ENCODE measurements around the gene KLHL24. TPM values are rescaled to one million over a fixed set of nuclear protein-coding genes. Genes with fewer than 3 reads are reported as not detected.
A peak's percentile ranks its signal among the peaks of the same experiment; 100 is the strongest.
"Not testable (repeated sequence)": the region's sequence is repeated elsewhere in the genome, so short reads cannot be mapped to it uniquely, and the experiment has no call there.

Gene KLHL24, protein sequence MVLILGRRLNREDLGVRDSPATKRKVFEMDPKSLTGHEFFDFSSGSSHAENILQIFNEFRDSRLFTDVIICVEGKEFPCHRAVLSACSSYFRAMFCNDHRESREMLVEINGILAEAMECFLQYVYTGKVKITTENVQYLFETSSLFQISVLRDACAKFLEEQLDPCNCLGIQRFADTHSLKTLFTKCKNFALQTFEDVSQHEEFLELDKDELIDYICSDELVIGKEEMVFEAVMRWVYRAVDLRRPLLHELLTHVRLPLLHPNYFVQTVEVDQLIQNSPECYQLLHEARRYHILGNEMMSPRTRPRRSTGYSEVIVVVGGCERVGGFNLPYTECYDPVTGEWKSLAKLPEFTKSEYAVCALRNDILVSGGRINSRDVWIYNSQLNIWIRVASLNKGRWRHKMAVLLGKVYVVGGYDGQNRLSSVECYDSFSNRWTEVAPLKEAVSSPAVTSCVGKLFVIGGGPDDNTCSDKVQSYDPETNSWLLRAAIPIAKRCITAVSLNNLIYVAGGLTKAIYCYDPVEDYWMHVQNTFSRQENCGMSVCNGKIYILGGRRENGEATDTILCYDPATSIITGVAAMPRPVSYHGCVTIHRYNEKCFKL
- 10 to 100 TPM; 10.7 to 75.1 TPM for total RNA-seq

DNA sequence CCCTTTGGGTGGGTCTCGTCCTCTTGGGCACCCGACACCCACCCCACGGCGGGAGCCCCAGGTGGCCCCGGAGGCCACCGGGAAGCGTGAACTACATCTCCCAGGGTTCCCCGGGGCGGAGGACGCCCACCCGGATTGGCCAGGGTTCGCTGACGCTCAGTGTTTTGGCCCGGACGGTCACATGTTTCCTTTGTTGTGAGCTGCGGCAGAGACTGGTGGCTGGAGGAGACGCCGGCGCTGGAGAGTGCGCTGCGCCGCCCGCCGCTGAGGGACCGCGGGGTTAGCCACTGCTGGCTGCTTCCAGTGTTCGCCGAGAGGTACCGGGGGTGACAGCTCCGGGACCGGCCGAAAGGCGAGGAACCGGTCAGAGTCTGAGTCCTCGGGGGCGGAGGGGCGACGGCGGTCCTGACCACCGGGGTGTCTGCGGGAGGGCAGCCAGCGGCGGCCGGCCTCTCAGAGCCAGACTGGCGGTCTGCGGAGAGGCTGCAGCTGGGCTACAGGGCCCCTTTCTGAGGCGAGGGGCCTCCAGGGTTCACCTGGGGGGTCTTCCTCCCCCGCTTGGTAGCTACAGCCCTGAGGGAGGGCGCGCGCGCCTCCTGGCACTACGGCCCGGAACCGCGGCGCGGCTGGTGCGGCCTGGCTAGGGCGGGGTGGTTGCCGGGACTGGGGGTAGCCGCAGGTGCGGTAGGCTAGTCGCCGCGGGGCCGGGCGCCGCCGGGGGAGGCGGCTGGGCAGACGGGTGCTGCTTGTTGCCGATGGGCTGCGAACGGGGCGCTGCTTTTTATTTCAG lies at the start of gene KLHL24:
Gene KLHL24, plus strand, starts transcription at position 193 of the 790 bp plus-strand sequence. CDS start 14,734 bp downstream, outside the sequence.
- no peaks in the 10 kb centered on the region for H3K9me3 Mint-ChIP-seq
- ATAC-seq, result peak; percentile 83 to 85
- DNase-seq (ENCODE audit: low spot score in 2 of 2), result peak; percentile 88 to 92
- H3K36me3 Mint-ChIP-seq, result peaks cover 0 to 13% of the 10 kb centered on the region in 2 donors
- peak within 1 kb of the TSS; percentile 91 to 93 for H3K27ac Mint-ChIP-seq

DNA sequence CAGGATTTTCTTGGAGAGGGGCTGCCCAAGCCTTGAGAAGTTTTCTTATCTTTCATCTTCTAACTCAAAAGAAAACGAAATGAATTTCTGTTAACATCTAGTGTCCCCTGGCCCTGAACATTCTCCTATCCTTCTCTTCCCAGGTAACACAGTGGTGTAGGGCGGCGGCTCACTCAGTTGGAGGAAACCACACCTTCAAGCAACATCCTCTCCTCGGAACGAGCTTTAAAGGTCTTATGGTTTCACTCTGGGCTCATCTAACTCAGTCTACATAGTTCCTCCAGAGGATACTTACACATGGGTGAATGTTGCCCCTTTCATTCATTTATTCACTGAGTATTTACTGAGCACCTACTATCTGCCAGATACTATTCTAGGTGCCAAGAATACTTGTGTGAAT lies 48.9 kb upstream of the KLHL24 start:
- H3K9me3 Mint-ChIP-seq, result peaks cover 5 to 6% of the 10 kb centered on the region in 2 donors
- no peak for DNase-seq (ENCODE audit: low spot score in 2 of 2)
- H3K36me3 Mint-ChIP-seq, result no peaks in the 10 kb centered on the region
- H3K27ac Mint-ChIP-seq, result peak overlapping the region in 1 of 2 donors; percentile 72
- ATAC-seq, result peak in 1 of 2 donors; percentile 72

DNA sequence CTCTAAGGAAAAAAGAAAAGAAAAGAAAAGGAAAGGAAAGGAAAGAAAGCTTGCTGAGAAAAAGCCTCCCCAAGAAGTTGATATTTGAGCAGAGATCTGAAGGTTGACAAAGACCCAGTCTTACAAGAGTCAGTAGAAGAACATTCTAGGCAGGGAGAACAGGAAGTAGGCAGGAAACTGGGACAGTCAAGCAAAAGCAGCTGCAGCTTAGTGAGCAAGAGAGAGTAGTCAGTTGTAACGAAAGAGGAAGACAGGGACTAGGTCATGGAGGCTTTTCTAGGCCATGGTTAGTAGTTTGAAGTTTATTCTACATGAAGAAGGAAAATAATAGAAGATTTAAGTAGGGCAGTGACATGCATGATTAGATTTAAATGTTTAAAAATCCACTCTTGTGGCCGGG lies 48.1 kb upstream of the KLHL24 start:
- H3K36me3 Mint-ChIP-seq, result no peaks in the 10 kb centered on the region
- no peak for DNase-seq (ENCODE audit: low spot score in 2 of 2)
- H3K27ac Mint-ChIP-seq, result peak overlapping the region in 1 of 2 donors; percentile 72
- peak in 1 of 2 donors; percentile 42 for ATAC-seq
- H3K9me3 Mint-ChIP-seq, result peaks cover 5 to 6% of the 10 kb centered on the region in 2 donors

DNA sequence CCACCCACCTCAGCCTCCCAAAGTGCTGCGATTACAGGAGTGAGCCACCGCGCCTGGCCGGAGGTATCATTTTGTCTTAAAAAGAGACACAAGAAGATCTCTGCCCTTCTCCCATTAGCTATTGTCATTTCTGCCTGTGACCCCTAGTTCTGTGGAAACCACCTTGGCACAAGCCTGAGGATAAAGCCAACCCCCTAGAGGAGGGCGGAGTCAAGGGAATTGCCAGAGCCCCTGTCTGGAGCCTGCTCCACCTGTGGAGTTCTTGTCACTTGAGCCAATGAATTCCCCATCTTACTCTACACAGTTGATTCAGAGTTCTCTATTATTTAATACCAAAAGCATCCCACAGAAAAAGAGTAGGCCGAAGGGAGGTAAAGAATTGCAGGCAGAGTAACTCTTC lies 45.0 kb upstream of the KLHL24 start:
- no peak for DNase-seq (ENCODE audit: low spot score in 2 of 2)
- H3K27ac Mint-ChIP-seq, result no peak overlapping the region
- ATAC-seq, result no peak
- peaks cover 5 to 6% of the 10 kb centered on the region in 2 donors for H3K9me3 Mint-ChIP-seq
- no peaks in the 10 kb centered on the region for H3K36me3 Mint-ChIP-seq

DNA sequence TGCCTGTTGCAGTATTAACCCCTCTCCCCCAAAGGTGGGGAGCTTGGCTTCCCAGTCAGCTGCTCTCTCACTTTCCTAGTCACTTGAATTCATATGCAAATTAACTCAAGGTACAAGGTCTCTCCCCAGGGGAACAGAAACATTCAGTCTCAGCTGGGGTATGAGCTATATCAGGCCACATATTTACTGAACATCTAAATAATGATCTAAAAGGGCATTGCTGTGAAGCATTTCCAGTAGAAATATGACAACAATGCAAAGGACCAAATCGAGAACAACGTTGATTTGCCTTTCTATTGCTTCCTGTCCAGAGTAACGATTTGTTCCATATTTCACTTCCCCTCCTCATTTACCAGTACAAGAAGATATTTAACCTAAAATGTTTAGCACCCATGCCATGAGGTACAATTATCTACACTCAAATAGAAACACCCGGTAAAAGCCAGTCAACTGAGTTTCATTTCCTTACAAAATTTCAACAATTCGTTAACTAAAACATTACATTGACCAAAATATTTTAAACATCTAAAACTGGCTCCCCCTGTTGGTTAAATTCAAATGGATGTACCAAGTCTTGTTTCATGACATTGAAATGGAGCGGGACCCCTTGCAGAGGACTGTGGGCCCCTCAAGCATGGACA lies 43.4 kb upstream of the KLHL24 start:
- no peak for DNase-seq (ENCODE audit: low spot score in 2 of 2)
- peaks cover 6 to 14% of the 10 kb centered on the region in 2 donors for H3K9me3 Mint-ChIP-seq
- peak overlapping the region; percentile 81 for H3K27ac Mint-ChIP-seq
- peaks cover 4 to 7% of the 10 kb centered on the region in 2 donors for H3K36me3 Mint-ChIP-seq
- peak; percentile 13 to 43 for ATAC-seq

DNA sequence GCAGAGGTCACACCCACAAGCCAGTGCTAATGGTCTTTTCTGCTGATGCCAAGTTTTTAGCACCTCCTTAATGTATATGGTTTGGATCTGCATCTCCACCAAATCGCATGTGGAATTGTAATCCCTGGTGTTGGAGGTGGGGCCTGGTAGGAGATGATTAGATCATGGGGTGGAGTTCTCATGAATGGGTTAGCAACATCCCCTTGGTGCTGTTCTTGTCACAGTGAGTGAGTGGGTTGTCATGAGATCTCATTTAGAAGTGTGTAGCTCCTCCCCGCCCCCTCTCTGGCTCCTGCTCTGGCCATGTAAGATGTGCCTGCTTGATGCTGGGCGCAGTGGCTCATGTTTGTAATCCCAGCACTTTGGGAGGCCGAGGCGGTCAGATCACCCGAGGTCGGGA lies 42.6 kb upstream of the KLHL24 start:
- DNase-seq (ENCODE audit: low spot score in 2 of 2) (no peak), ATAC-seq (no peak)
- Mint-ChIP-seq H3K36me3 (peaks cover 4 to 12% of the 10 kb centered on the region in 2 donors), H3K27ac (peak overlapping the region in 1 of 2 donors; percentile 81), H3K9me3 (peaks cover 4 to 15% of the 10 kb centered on the region in 2 donors)

DNA sequence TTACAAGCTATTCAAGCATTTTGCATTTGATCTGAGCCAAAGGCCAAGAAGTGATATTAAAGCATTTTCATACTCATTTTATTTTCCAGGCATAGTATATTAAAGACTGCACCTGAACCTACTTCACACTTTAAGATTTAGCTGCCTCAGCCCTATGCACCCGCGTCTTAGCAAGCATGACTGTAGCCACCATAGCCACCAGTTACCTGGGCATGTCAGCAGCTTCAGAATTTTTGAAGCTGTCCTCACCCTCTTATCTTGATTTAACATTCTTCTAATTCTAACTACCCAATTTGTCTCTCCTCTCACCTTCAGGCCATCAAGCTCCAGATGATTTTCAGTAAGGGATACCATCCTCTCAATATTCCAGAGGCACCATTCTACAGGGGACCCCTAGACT lies 40.8 kb upstream of the KLHL24 start:
- Mint-ChIP-seq H3K27ac (no peak overlapping the region), H3K9me3 (peaks cover 12 to 18% of the 10 kb centered on the region in 2 donors), H3K36me3 (peaks cover 14 to 22% of the 10 kb centered on the region in 2 donors)
- DNase-seq (ENCODE audit: low spot score in 2 of 2) (no peak), ATAC-seq (no peak)

DNA sequence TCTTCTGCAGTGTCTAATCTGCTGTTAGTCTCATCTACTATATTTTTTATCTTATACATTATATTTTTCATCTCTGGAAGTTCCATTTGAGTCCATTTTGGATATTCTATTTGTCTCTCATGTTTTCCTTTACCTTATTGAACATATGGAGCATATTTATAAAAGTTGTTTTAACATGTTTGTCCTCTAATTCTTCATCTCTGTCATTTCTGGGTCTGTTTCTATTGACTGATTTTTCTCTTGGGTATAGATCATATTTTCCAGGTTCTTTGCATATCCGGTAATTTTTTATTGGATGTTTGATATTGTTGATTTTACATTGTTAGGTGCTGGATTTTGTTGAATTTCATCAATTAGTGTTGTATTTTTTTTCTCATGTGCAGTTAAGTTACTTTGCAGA lies 37.5 kb upstream of the KLHL24 start:
- peaks cover 14 to 22% of the 10 kb centered on the region in 2 donors for H3K36me3 Mint-ChIP-seq
- ATAC-seq, result no peak
- H3K9me3 Mint-ChIP-seq, result peaks cover 12 to 18% of the 10 kb centered on the region in 2 donors
- DNase-seq (ENCODE audit: low spot score in 2 of 2), result no peak
- no peak overlapping the region for H3K27ac Mint-ChIP-seq

DNA sequence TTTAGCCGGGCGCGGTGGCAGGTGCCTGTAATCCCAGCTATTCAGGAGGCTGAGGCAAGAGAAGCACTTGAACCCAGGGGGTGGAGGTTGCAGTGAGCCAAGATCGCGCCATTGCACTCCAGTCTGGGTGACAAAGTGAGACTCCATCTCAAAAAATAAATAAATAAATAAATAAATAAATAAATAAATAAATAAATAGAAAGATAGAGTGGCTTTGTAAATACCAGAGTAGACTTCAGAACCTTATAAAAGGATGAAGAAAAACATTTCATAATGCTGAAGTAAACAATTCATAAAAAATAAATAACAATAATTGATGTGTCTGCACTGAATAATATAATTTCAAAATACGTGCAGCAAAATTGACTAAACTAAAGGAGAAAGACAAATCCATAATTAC lies 24.1 kb upstream of the KLHL24 start:
- H3K27ac Mint-ChIP-seq; H3K36me3 Mint-ChIP-seq; DNase-seq (ENCODE audit: low spot score in 2 of 2); ATAC-seq; H3K9me3 Mint-ChIP-seq: not testable (repeated sequence)

DNA sequence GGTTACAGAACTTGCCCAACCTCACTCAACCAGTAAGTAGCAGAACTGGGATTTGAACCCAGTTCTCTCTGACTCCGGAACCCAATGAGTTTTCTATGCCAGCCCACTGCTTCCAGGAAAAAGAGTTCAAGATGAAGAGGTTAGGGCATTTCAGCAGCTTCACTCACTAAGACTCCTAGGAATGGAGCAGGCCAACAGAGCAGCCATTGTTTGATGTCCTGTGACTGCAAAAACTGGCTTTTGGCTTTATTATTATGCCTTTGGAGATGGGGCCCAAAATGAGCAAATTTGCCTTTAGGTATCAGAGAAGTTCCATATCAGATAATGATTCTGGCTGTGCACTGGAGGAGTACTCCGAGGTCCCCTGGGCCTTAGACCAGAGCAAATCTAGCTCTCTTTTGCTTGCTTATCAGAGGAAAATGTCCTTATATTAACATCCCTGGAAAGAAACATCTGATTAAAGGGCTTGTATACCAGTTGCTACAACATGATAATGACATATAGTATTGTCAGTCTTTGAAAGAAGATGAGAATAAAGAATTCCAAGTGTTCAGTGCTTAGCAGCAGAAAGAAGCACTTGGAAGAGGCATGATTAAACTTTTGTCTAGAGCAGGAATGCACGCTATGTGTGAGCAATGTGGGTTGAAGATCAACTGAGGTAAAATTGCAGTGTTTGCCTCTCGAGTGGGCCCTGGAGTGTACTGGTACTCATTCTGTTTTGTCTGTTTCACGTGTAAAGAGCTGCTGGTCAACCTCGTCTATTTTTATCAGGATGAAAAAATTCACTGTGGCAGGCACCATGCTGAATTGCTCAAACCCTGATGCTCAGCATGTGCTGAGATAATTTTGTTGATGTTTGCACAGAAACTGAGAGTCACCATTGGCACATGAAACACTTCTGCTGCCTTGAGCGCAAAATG lies 21.8 kb upstream of the KLHL24 start:
- Mint-ChIP-seq H3K36me3 (no peaks in the 10 kb centered on the region), H3K27ac (no peak overlapping the region), H3K9me3 (no peaks in the 10 kb centered on the region)
- no peak for ATAC-seq
- no peak for DNase-seq (ENCODE audit: low spot score in 2 of 2)

DNA sequence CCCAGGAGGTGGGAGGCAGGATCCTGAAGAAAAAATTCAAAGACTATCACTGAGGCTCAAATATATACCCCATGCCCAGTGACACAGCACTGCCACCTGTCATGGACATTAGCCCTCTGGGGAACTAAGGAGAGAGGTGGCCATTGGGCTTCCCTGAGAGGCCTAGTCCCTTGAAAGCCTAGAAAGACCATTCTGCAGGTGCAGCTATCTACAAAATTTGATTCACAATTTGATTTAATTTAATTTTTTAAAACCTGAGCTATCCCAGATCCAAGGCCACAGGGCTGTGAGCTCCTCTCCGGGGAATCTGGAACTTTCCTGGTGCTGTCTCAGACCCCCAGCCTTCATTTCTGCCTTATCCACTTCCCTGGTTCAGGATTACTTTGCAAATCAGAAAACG lies 16.9 kb upstream of the KLHL24 start:
- ATAC-seq (no peak), DNase-seq (ENCODE audit: low spot score in 2 of 2) (no peak)
- Mint-ChIP-seq H3K36me3 (no peaks in the 10 kb centered on the region), H3K9me3 (no peaks in the 10 kb centered on the region), H3K27ac (no peak overlapping the region)

DNA sequence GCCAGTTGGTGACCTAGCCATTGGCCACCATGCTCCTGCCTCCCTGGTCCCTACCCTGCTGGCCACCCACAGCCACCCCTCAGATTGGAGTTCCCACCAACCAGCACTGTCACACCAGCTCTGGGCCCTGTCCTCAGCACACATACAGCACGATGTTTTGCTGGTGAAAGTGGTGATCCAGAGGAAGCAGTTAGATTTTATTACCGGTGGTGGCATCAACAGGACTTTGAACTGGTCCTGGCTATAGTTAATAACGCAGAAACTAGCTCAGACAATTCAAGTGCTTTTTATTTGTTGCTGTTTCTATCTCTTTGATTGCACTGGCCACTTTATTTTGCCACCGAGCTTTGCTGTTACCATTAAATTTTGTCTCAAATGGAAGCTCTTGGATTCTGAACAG lies 16.4 kb upstream of the KLHL24 start:
- no peaks in the 10 kb centered on the region for H3K36me3 Mint-ChIP-seq
- ATAC-seq, result no peak

DNA sequence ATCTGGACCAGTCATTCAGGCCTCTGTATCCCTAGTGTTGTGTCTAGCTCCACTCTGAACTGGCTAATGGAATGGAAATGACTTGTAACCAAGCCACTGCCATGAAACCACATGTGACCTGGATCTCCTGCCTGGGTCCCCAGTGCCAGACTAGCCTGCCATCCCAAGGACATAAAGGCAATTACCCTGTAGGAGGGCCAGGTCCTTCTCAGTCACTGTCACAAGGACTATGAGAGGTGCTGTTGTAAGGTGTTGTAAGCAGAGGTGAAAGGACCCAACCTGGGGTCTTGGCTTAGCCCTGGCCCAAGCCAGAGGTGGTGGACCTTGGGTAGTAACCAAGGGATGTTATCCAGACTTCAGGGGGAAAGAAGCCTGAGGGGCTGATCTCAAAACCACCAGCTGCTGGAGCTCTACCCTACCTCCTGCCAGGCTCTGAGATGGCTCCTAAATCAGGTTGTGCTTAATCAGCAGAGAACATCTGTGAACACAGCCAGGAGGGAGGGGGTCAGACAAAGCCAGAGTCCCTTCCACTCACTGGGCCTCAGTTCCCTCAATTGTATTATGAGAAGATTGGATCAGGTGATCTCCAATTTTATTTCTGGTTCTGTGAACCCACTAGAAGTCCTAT lies 15.7 kb upstream of the KLHL24 start:
- ATAC-seq, result peak in 1 of 2 donors; percentile 16
- no peaks in the 10 kb centered on the region for H3K36me3 Mint-ChIP-seq
- no peaks in the 10 kb centered on the region for H3K9me3 Mint-ChIP-seq
- no peak overlapping the region for H3K27ac Mint-ChIP-seq
- no peak for DNase-seq (ENCODE audit: low spot score in 2 of 2)

More for the DNA sequence above, 16.4 kb upstream of the KLHL24 start:
- no peak for DNase-seq (ENCODE audit: low spot score in 2 of 2)
- Mint-ChIP-seq H3K9me3 (no peaks in the 10 kb centered on the region), H3K27ac (peak overlapping the region in 1 of 2 donors; percentile 57)

DNA sequence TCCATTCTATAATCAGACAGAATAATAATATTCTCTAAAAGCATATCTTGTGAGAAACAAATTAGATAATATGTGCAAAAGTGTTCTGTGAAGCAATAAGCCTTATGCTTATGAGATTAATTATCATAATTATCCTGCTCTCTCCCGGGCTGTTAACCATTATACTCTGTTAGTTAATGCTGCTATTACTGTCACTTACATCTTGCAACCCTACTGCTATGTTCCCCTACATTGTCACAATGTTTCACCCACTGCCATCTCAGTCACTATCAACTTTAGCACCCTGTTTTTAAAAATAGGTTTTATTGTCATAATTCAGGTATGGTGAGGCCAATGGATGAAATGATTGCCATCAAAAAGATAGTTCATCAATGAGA lies 15.2 kb upstream of the KLHL24 start:
- DNase-seq (ENCODE audit: low spot score in 2 of 2) (no peak), ATAC-seq (no peak)
- H3K9me3 Mint-ChIP-seq, result no peaks in the 10 kb centered on the region
- H3K27ac Mint-ChIP-seq, result no peak overlapping the region
- H3K36me3 Mint-ChIP-seq, result no peaks in the 10 kb centered on the region

DNA sequence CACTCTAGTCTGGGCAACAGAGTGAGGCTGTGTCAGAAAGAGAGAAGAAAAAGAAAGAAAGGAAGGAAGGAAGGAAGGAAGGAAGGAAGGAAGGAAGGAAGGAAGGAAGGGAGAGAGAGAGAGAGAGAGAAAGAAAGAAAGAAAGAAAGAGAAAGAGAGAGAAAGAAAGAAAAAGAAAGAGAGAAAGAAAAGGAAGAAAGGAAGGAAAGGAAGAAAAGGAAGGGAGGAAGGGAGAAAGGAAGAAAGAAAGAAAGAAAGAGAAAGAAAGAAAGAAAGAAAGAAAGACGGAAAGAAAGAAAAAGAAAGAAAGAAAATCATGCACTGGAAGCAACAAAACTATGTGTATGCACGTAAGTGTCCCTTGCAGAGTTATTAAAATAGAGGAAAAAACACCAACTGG lies 12.9 kb upstream of the KLHL24 start:
- not testable (repeated sequence) for DNase-seq (ENCODE audit: low spot score in 2 of 2); H3K9me3 Mint-ChIP-seq; ATAC-seq; H3K36me3 Mint-ChIP-seq; H3K27ac Mint-ChIP-seq
